Measurements from ENCODE around the gene RIPPLY1.

The RIPPLY1 gene, protein sequence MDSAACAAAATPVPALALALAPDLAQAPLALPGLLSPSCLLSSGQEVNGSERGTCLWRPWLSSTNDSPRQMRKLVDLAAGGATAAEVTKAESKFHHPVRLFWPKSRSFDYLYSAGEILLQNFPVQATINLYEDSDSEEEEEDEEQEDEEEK
- total RNA-seq = 0 reads per million in 2 experiments

DNA sequence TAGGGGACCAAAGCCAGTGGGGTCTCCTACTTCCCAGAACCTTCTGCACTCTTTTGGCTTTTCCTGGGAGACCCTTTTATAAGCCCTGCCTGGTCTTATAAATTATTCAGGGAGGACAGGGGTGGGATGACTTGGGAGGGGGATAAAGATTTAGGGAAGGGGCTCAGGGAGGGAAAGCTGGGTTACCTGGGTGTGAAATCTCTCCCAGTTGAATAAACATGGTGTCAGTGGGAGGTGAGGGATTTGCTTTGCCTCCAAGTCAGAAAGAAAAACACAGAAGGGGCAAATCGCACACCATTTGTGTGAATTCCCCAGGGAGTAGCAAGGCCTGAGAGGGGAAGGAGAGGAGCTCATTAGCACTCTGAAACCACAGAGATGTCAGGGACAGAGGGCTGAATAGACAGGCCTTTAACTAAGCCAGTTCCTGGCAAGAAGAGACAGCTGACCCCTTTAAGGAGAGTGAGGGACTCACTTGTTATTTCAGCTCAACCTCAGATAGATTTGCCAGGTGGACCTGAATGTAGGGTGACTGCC, at the start of gene RIPPLY1:
Gene RIPPLY1, minus strand, starts transcription at position 51 of the 534 bp plus-strand sequence. CDS start 54 bp downstream, outside the sequence.
- DNase-seq (ENCODE audit: low read depth) = no peak

DNA sequence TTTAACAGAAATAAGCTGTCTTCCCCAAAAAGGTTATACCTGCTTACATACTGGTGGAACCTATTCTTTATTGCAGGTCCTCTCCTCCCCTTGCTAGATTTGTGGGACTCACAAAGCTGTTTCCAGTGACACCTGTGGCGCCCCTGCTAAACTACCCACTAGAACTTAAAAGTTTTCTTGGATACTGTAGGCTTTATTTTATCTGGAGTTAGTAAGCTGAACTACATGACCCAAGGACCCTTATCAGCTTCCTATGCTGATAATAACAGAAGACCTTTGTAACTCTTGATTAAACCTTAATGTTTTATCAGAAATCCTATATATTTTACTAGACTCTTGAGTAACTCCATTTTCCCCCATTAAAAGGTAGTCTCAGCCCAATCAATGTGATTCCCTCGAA, 49.4 kb upstream of the RIPPLY1 start:
- DNase-seq (ENCODE audit: low read depth) = no peak

DNA sequence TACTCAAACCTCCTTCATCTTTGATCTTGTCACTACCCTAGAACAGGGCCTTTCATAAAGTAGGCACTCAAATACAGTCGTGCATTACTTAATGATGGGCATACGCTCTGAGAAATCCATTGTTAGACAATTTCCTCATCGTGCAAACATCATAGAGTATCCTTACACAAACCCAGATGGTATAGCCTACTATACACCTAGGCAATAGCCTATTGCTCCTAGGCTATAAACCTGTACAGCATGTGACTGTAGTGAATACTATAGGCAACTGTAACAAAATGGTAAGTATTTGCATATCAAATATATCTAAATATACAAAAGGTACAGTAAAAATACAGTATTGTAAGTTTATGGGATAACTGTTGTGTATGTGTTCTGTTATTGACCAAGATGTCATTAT, 48.9 kb upstream of the RIPPLY1 start:
- no peak for DNase-seq (ENCODE audit: low read depth)

DNA sequence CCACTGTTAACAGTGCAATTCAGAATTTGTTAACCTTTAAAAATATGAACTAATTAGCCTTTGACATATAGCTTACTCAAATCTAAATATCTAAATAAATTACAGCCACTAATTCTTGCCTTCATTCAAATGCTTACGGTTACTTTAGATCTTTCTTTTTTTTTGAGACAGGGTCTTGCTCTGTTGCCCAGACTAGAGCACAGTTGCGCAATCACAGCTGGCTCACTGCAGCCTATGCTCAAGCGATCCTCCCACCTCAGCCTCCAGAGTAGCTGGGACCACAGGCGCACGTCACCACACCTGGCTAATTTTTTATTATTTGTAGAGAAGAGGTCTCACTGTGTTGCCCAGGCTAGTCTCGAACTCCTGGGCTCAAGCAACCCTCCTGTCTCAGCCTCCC, 48.1 kb upstream of the RIPPLY1 start:
- DNase-seq (ENCODE audit: low read depth) = no peak

DNA sequence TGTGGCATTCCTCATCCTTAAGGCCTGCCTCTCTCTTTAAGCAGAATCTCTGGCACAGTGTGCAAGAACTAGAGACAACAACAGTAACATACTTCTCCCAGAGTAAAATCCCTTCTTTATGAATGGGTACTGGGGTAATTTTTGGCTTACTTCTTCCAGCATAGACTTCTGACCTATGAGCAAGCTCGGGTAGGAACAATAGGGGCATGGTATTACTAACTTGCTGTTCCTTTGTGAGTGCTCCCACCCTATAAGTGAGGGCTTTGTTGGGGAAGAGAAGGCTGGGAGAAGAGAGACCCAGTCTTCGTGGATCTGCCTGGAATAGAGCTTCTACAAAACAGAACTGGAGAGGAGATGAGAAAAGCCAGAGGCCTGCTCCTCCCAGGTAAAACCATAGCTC, 47.2 kb upstream of the RIPPLY1 start:
- DNase-seq (ENCODE audit: low read depth) = no peak

DNA sequence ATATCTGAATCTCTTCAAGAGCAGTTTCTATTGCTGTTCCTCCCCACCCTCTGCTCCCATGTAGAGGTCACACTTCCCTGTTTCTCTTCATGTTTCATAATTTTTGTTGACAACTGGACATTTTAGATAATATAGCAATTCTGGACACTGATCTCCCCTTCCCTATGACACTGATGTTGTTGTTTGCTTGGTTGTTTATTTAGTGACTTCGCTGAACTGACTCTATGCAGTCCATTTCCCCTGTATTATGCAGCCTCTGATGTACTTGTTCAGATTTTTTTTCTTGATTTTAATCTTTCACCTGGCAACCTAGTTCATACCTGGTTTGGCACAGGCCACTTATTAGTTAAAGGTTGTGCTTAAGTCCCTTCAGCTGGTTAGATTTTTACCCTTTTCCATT, 46.2 kb upstream of the RIPPLY1 start:
- no peak for DNase-seq (ENCODE audit: low read depth)

DNA sequence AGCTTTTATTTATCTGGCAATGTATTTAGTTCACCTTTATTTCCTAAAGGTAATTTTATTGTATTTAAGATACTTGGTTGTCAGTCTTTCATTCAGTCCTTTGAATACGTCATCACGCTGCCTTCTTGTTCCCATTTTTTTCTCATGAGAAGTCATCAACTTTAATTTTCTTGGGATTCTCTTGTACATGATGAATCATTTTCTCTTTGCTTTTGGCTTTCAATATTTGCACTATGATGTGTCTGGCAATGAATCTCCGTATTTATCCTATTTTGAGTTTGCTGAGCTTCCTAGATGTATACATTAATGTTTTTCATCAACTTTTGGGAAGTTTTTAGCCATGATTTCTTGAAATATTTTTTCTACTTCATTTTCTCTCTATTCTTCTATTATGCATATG, 45.5 kb upstream of the RIPPLY1 start:
- DNase-seq (ENCODE audit: low read depth) = no peak

DNA sequence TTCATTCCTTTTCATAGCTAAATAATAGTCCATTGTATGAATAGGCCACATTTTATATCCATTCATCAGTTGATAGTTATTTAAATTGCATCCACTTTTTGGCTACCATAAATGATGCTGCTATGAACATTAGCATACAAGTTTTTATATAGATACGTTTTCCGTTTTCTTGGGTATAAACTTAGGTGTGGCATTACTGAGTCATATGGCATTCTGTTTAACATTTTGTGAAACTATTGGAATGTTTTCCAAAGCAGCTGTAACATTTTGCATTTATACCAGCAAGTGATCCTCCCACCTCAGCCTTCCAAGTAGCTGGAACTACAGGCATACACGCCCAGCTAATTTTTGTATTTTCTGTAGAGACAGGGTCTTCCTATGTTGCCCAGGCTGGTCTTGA, 43.3 kb upstream of the RIPPLY1 start:
- DNase-seq (ENCODE audit: low read depth) = no peak

DNA sequence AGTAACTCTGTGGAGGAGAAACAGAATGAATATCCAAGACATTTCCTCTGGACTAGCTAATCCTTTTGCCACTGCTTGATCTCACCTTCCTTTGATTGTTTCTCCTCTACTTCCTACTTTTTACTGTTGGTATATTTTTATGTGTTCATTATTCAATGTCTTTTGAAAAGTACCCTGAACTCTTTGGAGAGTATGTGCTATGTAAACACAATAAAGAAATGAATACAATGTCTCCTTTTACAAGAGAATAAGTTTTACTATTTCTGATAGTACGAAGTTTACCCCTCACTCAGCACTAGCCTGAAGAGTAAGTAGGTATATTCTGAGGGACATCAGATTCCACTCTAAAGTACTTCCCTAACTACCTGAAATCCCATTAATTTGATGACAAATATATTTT, 36.9 kb upstream of the RIPPLY1 start:
- no peak for DNase-seq (ENCODE audit: low read depth)

DNA sequence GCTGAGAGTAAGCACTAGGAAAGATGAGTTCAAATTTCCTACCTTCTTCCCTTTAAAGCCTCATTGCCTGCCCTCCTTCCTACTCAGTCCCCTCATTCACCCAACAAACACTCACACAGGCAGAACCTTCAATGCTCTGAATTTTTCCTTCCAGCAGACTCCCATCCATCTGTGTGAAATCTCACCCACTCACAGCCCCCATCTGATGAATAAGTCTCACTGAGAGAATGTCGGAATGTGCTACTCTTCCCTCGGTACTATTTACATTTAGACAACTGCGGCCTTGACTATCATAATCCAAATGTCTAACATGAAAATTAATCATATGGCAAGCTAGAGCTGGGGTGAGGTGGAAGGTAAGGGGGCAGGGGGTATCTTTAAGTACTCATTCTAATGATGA, 36.4 kb upstream of the RIPPLY1 start:
- no peak for DNase-seq (ENCODE audit: low read depth)

DNA sequence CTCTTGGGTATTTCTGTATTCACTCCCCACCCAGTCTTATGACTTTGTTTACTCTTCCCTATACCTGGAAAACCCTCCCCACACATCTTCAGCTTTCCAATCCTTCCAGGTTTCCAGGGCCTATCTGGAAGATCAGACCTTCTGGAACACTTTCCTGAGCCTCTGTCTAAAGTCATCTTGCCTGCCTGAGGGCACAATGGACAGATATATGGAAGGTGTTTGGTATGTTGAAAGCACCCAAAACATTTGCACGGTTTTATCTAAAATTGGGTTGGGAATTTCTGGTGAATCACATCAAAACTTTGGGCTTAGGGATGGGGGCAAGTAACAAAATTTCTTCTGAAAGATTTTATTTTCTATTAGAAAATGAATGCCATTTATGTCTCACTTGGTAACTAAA, 33.1 kb upstream of the RIPPLY1 start:
- no peak for DNase-seq (ENCODE audit: low read depth)

DNA sequence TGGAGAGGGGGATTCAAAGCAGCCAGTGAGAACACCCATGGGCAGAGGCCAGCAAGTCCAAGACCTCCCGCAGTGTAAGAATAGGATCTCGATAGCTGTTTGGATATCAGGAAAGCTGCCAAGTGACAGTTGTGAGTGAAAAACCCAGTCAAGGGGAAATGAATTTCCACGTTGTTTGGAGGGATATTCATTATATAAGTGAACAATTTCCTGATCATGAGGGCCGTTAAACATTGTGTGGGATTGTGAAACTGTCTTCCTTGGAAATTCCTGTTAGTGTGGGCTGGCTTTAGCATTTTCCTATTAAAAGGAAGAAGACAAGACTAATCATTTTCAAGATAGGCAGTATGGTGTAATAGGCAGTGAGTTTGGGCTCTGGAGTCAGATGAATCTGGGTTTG, 32.0 kb upstream of the RIPPLY1 start:
- DNase-seq (ENCODE audit: low read depth) = no peak

DNA sequence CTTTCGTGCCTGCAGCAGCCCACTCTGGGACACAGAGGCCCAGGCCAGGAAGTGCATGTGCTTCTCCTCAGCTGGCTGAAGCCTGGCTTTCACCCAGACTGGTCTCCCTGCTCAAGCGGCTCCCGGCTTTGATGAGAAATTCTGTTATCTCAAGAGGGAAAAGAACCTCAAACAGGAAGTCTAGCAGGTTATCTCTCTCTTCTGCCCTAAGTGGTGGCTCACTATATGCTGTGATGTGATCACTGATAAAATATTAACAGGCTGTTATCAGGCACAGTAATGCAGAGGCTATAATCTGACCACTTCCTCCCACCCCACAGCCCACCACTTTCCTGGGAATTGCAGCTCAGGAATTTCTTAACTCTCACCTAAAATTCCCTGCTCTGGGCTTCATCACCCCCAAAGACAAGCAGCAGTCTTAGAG, 30.4 kb upstream of the RIPPLY1 start:
- DNase-seq (ENCODE audit: low read depth) = no peak

DNA sequence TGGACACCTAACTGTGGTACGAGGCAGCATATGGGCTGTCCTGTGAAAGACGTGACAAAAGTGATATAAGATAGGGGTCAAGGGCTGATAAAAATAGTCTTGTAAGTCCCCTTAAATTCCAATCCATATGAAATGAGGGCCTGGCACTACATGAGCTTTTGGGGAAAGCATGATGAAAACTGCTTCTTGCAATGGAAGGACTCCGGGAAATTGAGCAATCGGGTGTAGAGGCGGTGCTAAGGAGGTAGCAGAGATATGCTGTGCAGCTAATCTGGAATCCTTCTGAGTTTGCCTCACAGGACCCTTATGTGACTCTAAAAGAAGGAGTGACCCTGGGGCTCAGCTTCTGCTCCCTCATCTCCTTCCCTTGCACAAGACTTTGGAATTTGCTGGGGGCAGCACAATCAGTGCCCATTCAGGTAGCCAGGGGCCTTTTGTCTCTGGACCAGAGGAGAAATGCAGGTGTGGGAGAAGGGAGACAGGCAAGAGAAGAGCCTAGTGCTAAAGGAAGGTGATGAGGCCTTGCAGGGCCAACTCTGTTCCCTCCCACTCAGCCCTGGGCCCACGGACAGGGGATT, 29.9 kb upstream of the RIPPLY1 start:
- DNase-seq (ENCODE audit: low read depth) = no peak

DNA sequence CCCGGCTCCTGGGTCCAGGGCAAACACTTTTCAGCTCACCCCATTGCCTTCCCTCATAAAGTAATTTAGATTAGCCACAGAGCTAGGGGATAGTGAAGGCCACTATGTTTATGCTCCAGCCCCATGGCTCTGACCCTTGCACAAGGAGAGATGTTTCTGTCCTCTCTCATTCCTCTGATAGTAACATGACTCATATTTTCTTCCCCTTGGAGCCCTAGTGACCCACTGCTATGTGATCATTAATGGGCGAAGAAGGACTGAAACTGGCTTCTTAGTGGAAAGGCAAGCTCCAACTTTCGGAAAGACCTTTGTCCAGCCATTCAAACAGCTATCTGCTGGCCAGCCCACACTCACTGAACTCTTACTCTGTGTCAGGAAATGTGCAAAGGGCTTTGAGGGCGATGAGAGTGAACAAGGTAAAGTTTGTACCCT, 29.4 kb upstream of the RIPPLY1 start:
- no peak for DNase-seq (ENCODE audit: low read depth)

DNA sequence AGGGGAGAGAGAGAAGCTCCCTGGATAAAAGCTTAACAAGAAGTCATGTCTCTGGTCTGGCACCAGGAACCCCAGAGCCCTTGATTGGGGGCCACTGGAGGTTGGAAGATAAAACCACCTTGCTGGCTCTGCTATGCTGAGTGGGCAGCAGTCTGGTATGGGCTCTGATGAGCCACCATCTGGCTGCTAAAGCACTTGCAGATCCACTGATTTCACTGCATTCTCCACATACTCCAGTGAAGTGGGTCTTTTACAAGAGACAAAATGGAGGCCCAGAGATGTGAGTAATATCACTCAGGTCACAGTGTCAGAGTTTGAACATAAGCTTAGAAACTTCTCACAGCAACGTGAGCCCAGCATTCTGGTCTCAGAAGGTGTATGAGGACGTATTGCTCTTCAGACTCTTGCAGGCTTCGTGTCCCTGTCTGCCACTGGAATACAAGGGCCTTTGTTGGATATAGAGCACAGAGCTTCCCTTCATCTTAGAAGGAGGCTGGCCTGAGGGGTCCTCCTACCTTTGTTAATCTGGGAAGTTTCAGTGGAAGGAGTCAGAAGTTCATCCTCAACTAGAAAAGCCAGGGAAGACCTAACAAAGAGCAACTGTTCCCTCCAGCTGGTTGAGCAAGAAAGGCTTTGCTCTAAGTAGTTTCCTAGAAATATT, 28.8 kb upstream of the RIPPLY1 start:
- DNase-seq (ENCODE audit: low read depth) = no peak

DNA sequence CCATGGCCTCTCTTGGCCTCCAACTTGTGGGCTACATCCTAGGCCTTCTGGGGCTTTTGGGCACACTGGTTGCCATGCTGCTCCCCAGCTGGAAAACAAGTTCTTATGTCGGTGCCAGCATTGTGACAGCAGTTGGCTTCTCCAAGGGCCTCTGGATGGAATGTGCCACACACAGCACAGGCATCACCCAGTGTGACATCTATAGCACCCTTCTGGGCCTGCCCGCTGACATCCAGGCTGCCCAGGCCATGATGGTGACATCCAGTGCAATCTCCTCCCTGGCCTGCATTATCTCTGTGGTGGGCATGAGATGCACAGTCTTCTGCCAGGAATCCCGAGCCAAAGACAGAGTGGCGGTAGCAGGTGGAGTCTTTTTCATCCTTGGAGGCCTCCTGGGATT, 25.1 kb upstream of the RIPPLY1 start:
- DNase-seq (ENCODE audit: low read depth) = no peak

DNA sequence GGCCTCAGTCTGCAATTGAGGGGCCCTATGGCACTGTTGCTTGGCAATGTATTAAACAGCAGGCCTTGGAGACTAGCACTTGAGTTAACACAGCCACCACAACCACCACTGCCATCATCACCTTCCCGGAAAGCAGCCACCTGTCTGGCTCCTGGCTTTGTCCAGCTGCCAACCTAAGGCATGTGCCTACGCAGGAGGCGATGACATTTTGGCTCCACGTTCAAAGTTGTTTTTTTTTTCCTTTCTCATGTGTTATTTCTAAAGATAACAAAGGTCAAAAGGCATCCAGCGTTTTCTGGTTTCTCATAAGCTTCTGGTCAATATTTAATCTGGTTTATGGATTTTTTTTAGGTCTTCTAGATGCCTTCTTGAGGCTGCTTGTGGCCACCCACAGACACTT, 24.6 kb upstream of the RIPPLY1 start:
- DNase-seq (ENCODE audit: low read depth) = no peak

DNA sequence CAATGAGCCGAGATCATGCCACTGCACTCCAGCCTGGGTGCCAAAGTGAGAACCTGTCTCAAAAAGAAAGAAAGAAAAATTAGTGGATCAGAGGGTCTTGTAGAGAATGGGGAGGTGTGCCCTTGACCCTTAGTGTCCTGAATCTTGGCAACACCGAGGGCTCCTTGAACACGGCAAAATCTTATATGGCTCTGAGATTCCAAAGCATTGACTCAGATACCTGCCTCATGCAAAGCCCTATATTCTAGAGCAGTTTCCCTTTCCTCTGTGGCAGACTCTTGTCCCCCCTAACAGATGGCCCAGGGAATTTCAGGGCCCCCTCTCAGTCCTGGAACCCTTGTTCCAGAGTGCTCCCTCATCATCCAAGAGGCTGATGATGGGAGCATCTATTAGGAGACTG, 23.9 kb upstream of the RIPPLY1 start:
- DNase-seq (ENCODE audit: low read depth) = no peak

DNA sequence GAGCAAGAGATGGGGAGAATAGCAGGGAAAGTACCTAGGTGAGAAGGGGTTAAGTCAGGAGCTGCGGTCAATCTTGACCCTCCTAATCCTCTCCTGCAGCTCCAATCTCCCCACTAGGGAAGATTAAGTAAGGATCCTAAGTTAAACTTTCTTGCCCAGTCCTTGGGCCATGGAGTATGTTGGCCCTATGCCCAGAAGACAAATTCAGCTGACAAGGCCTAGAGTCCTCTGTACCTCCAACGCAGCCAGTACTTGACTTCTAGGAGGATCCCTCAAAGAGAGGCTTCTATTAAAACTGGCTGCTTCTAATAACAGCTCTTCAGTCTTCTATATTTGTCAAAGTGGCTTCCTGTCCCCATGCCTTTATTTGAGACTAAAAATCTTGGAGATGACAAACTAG, 18.5 kb upstream of the RIPPLY1 start:
- no peak for DNase-seq (ENCODE audit: low read depth)

DNA sequence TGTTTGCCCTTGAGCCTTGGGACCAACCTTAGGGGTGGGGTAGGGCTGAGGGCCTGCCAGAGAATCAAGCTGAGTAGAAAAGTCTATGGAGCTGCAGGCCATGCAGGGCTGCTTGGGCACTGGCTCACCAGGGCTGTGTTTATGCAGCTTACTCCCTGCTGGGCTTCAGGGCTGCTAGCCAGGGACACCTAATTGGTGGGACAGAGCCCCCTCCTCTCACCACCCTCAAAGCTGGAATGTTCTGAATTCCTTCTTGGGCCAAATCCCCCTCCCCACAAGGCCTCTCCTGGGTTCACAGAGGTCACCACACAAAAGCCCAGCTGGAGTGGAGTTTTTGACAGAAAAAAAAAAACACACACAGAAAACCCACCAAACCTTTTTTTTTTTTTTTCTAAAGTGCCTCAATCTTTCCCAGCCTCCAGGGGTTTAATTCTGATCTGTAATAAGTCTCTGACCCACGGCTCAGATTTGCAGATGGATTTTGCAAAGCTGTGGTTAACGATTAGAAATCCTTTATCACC, 16.9 kb upstream of the RIPPLY1 start, which contains the start of gene CLDN2:
Gene CLDN2, plus strand, starts transcription at position 471 of the 521 bp plus-strand sequence. CDS start 7,827 bp downstream, outside the sequence.
- no peak for DNase-seq (ENCODE audit: low read depth)

DNA sequence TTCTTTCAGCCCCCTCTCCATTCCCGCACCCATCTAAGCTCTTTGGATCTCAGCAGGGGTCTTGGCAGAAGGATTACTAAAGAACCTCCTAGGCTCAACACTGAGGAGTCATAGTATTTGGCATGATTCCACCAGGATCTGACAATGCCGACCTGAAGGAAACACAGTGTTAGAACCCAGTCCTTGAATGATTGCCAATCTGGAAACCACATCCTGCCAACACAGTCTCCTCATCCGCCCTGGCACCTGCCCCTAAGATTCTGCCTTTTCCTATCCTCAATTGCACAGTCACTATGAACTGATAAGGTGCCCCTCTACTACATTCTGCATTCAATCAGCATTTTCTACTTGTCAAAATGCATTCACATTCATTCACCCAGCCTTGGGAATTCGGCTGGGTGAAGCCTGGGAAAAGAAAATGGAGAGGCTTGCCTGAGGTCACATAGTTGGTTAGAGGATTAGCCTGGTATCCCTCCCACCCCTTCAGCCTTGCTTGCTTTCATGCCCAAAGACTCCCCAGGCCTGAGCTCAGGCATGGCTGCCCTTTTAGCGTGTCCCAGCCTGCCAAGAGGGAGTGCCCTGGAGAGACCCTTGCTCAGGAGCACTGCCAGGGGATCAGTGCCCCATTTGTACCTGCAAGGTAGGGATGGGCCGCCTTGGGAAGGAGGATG, 14.8 kb upstream of the RIPPLY1 start:
- DNase-seq (ENCODE audit: low read depth) = peak; percentile 6

All from T follicular helper cell (primary cell).